Measurements from ENCODE around the gene CSPG4.
A peak's percentile ranks its signal among the peaks of the same experiment; 100 is the strongest.
"Not testable (repeated sequence)": the region's sequence is repeated elsewhere in the genome, so short reads cannot be mapped to it uniquely, and the experiment has no call there.

CSPG4 gene

GRCh38 chr15:75712668-75713337 is at the start of gene CSPG4:
Gene CSPG4, minus strand, starts transcription at chr15:75712848. Its CDS starts 93 bp downstream, at chr15:75712755.
- no peak for DNase-seq

- DNase-seq, result not testable (repeated sequence)
Observed at GRCh38 chr15:75762357-75762718, 49.7 kb upstream of the CSPG4 start.

- no peak for DNase-seq
Observed at GRCh38 chr15:75761446-75762356, 49.1 kb upstream of the CSPG4 start.

- DNase-seq, result no peak
Observed at GRCh38 chr15:75760704-75761435, 48.2 kb upstream of the CSPG4 start.

- not testable (repeated sequence) for DNase-seq
Observed at GRCh38 chr15:75760131-75760520, 47.5 kb upstream of the CSPG4 start.

GRCh38 chr15:75759416-75760130 is 46.9 kb upstream of the CSPG4 start:
- no peak for DNase-seq

GRCh38 chr15:75758071-75758872 is 45.6 kb upstream of the CSPG4 start:
- peak; percentile 40 for DNase-seq

GRCh38 chr15:75754871-75755270 is 42.2 kb upstream of the CSPG4 start:
- not testable (repeated sequence) for DNase-seq

- DNase-seq, result no peak
Observed at GRCh38 chr15:75753145-75753544, 40.5 kb upstream of the CSPG4 start.

- DNase-seq, result no peak
Observed at GRCh38 chr15:75751891-75752290, 39.2 kb upstream of the CSPG4 start.

GRCh38 chr15:75751116-75751875 is 38.6 kb upstream of the CSPG4 start:
- DNase-seq, result no peak

- DNase-seq, result no peak
Observed at GRCh38 chr15:75750261-75751050, 37.8 kb upstream of the CSPG4 start.

- DNase-seq, result no peak
Observed at GRCh38 chr15:75749820-75750219, 37.2 kb upstream of the CSPG4 start.

GRCh38 chr15:75748882-75749281 is 36.2 kb upstream of the CSPG4 start:
- not testable (repeated sequence) for DNase-seq

GRCh38 chr15:75747121-75747520 is 34.5 kb upstream of the CSPG4 start:
- not testable (repeated sequence) for DNase-seq

- no peak for DNase-seq
Observed at GRCh38 chr15:75745305-75745704, 32.7 kb upstream of the CSPG4 start.

- DNase-seq, result not testable (repeated sequence)
Observed at GRCh38 chr15:75742346-75742745, 29.7 kb upstream of the CSPG4 start.

- no peak for DNase-seq
Observed at GRCh38 chr15:75739791-75740190, 27.1 kb upstream of the CSPG4 start.

GRCh38 chr15:75738647-75739325 is 26.1 kb upstream of the CSPG4 start:
- peak; percentile 13 for DNase-seq

All from NCI-H2029 treated with DMSO at 0.1 percent for 48 hours (cell line).